Lung (tissue), 12 donors: ENCODE results near the gene FKBP7. TPM values are rescaled to one million over a fixed set of nuclear protein-coding genes. Genes with fewer than 3 reads are reported as not detected.

ENCODE experiments used
- ATAC-seq: fragments of 200-7000 bp; cut with Tn5 transposase; one replicate; pipeline ENCODE4 v1.9.1; 2020; ENCODE audit warnings: moderate number of reproducible peaks; ENCODE audit not compliant: insufficient read depth, low FRiP score
- DNase-seq, 3 donors: peaks; one replicate each; pipeline ENCODE4 v3.0.0-alpha.2; 2013 to 2017
- H3K27ac ChIP-seq, 2 donors: one replicate each; pipeline ENCODE4 v1.5.1; 2013; ENCODE audit warnings: mild to moderate bottlenecking in 2 of 2, moderate library complexity in 2 of 2, control low read depth in 1 of 2, inconsistent platforms in 1 of 2, low read depth in 1 of 2, low read length in 1 of 2
- H3K27me3 ChIP-seq, 3 donors: one replicate each; pipeline ENCODE4 v1.5.1; 2013; ENCODE audit warnings: low read length in 2 of 3; ENCODE audit not compliant: control insufficient read depth in 3 of 3, insufficient read depth in 3 of 3
- H3K36me3 ChIP-seq, 4 donors: one replicate each; pipeline ENCODE4 v1.5.1; 2013; ENCODE audit warnings: low read length in 4 of 4, mild to moderate bottlenecking in 1 of 4, moderate library complexity in 1 of 4; ENCODE audit not compliant: control insufficient read depth in 4 of 4, insufficient read depth in 4 of 4
- H3K4me1 ChIP-seq, 5 donors: one replicate each; pipeline ENCODE4 v1.5.1; 2013; ENCODE audit warnings: low read length in 5 of 5, mild to moderate bottlenecking in 2 of 5, moderate library complexity in 1 of 5; ENCODE audit not compliant: control insufficient read depth in 5 of 5, insufficient read depth in 5 of 5
- H3K4me3 ChIP-seq: one replicate; pipeline ENCODE4 v1.5.1; 2013; ENCODE audit warnings: mild to moderate bottlenecking, control low read depth, moderate library complexity
- H3K9ac ChIP-seq, 2 donors: one replicate each; pipeline ENCODE4 v1.5.1; 2013; ENCODE audit warnings: low read length in 2 of 2, control low read depth in 1 of 2; ENCODE audit not compliant: insufficient read depth in 1 of 2
- H3K9me3 ChIP-seq, 4 donors: one replicate each; pipeline ENCODE4 v1.5.1; 2013; ENCODE audit warnings: low read length in 3 of 4, mild to moderate bottlenecking in 1 of 4, moderate library complexity in 1 of 4; ENCODE audit not compliant: control insufficient read depth in 4 of 4, insufficient read depth in 3 of 4
- WGBS, 2 donors: extraction: QIAGEN DNeasy Blood & Tissue Kit; methylation state at CpG; one replicate each; pipeline ENCODE4 v1.1.7; 2013; 5-methylcytosine and 5-hydroxymethylcytosine counted together
- polyA plus RNA-seq, 2 donors: library from polyadenylated mRNA; stranded (reverse); fragments of 200-250 nt; gene quantifications; one replicate each; pipeline ENCODE4 v1.2.1, GENCODE V29; 2013
- total RNA-seq, 2 donors: library from RNA; depleted of rRNA in 1 of 2; stranded (reverse); fragments of >200 nt in 1 of 2; gene quantifications; one replicate each; pipeline ENCODE4 v1.2.1, GENCODE V29; 2014 to 2021
- TF ChIP-seq, protein P1 (sequence below): IDR thresholded peaks from 2 replicates; pipeline ENCODE4 v1.5.1; 2012; ENCODE audit warnings: mild to moderate bottlenecking; ENCODE audit errors: control extremely low read depth, extremely low read depth
- donor health status: control.
- donor health status: control.
- donor health status: Bipolar disorder and iron deficiency.
- donor health status: healthy.
- donor health status: DM: yes; HTN: yes; CAD: no.

Gene FKBP7
- total and polyA plus RNA-seq, 4 donors, result 6.6 to 53.3 (median 7.7) TPM

DNA sequence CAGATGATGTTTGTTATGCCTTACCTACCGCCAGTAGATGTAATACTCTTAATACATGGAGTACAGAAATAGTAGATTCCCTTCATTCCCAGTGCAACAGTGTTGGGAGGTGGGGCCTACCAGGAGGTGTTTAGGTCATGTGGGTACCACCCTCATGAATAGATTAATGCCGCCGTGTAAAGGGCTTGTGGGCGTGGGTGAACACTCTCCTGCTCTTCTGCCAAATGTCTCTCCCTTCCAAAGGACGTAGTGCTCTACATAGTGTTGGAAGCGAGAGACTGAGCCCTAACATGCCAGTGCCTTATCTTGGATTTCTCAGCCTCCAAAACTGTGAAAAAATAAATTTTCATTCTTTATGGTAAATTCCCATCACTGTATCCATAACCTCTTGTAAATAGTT, 32.0 kb upstream of the FKBP7 start:
- ATAC-seq (no peak), DNase-seq (no peak)
- no peaks in the 10 kb centered on the region for H3K27me3 ChIP-seq
- H3K36me3 ChIP-seq, result peaks cover 0 to 14% (median 6%) of the 10 kb centered on the region in 4 donors
- TF ChIP-seq, protein P1, sequence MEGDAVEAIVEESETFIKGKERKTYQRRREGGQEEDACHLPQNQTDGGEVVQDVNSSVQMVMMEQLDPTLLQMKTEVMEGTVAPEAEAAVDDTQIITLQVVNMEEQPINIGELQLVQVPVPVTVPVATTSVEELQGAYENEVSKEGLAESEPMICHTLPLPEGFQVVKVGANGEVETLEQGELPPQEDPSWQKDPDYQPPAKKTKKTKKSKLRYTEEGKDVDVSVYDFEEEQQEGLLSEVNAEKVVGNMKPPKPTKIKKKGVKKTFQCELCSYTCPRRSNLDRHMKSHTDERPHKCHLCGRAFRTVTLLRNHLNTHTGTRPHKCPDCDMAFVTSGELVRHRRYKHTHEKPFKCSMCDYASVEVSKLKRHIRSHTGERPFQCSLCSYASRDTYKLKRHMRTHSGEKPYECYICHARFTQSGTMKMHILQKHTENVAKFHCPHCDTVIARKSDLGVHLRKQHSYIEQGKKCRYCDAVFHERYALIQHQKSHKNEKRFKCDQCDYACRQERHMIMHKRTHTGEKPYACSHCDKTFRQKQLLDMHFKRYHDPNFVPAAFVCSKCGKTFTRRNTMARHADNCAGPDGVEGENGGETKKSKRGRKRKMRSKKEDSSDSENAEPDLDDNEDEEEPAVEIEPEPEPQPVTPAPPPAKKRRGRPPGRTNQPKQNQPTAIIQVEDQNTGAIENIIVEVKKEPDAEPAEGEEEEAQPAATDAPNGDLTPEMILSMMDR, result no peak
- no peak overlapping the region for H3K9ac ChIP-seq
- WGBS, 2 donors, result 94 to 97% methylated on average over 6 of the region's 6 CpGs
- no peak overlapping the region for H3K27ac ChIP-seq
- no peaks in the 10 kb centered on the region for H3K4me1 ChIP-seq
- H3K4me3 ChIP-seq, result no peak overlapping the region
- no peaks in the 10 kb centered on the region for H3K9me3 ChIP-seq

DNA sequence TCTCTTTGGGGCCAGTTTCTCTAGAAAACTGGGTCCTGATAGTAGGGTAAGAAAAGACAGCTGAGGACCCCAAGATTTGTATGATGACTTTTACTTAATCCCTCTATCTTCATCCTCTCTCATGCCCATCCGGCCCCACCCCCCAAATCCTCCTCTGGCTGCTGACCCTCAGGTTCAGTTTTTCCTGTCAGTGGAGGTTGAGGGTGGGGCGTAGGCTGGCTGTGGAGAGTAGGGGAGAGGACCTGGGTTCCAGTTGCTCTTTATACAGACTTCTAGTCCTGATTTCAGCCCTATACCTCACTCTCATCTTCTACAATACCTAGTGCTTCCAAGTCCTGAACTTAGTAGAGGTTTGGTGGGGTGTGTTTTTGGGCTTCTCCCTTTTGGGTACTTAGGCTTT, 30.2 kb upstream of the FKBP7 start:
- TF ChIP-seq, protein P1, result no peak
- Histone ChIP-seq H3K9ac (no peak overlapping the region), H3K36me3 (peaks cover 0 to 16% (median 6%) of the 10 kb centered on the region in 4 donors), H3K27ac (no peak overlapping the region), H3K9me3 (no peaks in the 10 kb centered on the region), H3K4me3 (no peak overlapping the region), H3K27me3 (no peaks in the 10 kb centered on the region), H3K4me1 (no peaks in the 10 kb centered on the region)
- ATAC-seq (no peak), DNase-seq (no peak)
- 97% methylated on average over 2 of the region's 2 CpGs for WGBS, 2 donors

DNA sequence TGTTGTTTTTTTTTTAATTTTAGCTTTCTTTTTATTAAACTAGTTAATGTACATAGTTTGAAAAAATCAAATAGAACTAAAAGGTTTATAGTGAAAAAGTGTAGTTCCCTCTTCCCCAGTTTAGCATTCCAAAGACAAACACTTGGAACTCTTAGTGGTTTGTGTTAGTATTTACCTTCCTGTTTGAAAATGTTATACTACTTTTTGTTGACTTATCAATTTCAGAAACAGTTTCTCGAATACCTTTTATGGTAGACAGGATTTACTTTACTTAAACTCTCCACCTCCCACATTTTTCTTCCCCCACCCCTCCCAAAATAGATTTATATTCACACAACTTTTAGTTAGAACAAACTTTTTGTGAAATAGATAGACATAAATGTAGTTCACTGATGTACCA, 28.5 kb upstream of the FKBP7 start:
- TF ChIP-seq, protein P1, result no peak
- Histone ChIP-seq H3K4me3 (no peak overlapping the region), H3K9me3 (no peaks in the 10 kb centered on the region), H3K4me1 (no peaks in the 10 kb centered on the region), H3K27me3 (no peaks in the 10 kb centered on the region), H3K36me3 (peaks cover 6 to 26% (median 8%) of the 10 kb centered on the region in 4 donors), H3K9ac (no peak overlapping the region), H3K27ac (no peak overlapping the region)
- 75 to 100% methylated on average over 1 of the region's 1 CpG for WGBS, 2 donors
- no peak for DNase-seq
- no peak for ATAC-seq

DNA sequence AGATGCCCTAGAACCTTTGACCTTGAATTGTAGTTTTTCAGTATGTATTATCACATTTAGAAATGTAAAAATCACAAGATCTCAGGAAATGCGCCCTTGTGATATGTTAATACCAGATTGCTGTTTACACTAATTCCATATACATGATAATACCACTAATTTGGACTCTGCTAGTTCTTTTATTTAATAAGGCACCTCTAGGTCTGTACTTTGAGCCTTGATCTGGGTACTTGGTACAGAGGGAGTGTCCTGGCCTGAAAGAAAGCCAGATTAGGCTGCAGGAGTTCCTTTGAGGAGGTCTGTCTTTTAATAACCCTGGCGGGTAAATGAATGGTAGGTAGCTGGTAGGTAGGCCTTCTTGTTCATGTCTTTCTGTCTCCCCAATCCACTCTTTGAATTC, 28.1 kb upstream of the FKBP7 start:
- Histone ChIP-seq H3K27ac (no peak overlapping the region), H3K36me3 (peaks cover 5 to 27% (median 11%) of the 10 kb centered on the region in 4 donors), H3K9me3 (no peaks in the 10 kb centered on the region), H3K4me3 (no peak overlapping the region), H3K9ac (no peak overlapping the region), H3K4me1 (no peaks in the 10 kb centered on the region), H3K27me3 (no peaks in the 10 kb centered on the region)
- DNase-seq (no peak), ATAC-seq (no peak)
- TF ChIP-seq, protein P1, result no peak
- 94% methylated on average over 2 of the region's 2 CpGs for WGBS, 2 donors
